ENCODE measurements around the gene LRRC61. TPM values are rescaled to one million over a fixed set of nuclear protein-coding genes. Genes with fewer than 3 reads are reported as not detected.

Gene LRRC61
- 0.07 to 0.21 TPM (median 0.11 TPM) in 5 replicates for total RNA-seq (2022; extraction: Qiagen RNA extraction)

GRCh38 chr7:150322833-150323681 lies at the start of gene LRRC61, which contains the start of gene ACTR3C:
Gene LRRC61, plus strand, starts transcription at chr7:150323355. Its CDS starts 13,507 bp downstream, at chr7:150336862.
Gene ACTR3C, minus strand, starts transcription at chr7:150323545. Its CDS starts 28,249 bp downstream, at chr7:150295296.

GRCh38 chr7:150341263-150342120 lies 18.3 kb downstream of the LRRC61 start, which contains the start of gene RARRES2:
Gene RARRES2, minus strand, starts transcription at chr7:150341629. Its CDS starts 1,020 bp downstream, at chr7:150340609.

GRCh38 chr7:150368096-150368883 lies 45.1 kb downstream of the LRRC61 start, which contains the start of gene REPIN1:
Gene REPIN1, plus strand, starts transcription at chr7:150368822. Its CDS starts 890 bp downstream, at chr7:150369712.

GRCh38 chr7:150378853-150379440 lies 55.8 kb downstream of the LRRC61 start, which contains the start of gene ZNF775:
Gene ZNF775, plus strand, starts transcription at chr7:150379330. Its CDS starts 9,141 bp downstream, at chr7:150388471.

Other genes starting within 250 kb of the LRRC61 start
- not detected in 5 replicates for gene ACTR3C, start 190 bp downstream of the LRRC61 start, total RNA-seq (2022; extraction: Qiagen RNA extraction)
- gene RARRES2, start 18.3 kb downstream of the LRRC61 start, total RNA-seq (2022; extraction: Qiagen RNA extraction), result not detected in 5 replicates
- 71.0 to 85.8 TPM (median 82.8 TPM) in 5 replicates for gene REPIN1, start 45.5 kb downstream of the LRRC61 start, total RNA-seq (2022; extraction: Qiagen RNA extraction)
- 4.7 to 7.8 TPM (median 6.1 TPM) in 5 replicates for gene ZNF775, start 56.0 kb downstream of the LRRC61 start, total RNA-seq (2022; extraction: Qiagen RNA extraction)
- not detected in 5 replicates for gene GIMAP8, start 127.3 kb downstream of the LRRC61 start, total RNA-seq (2022; extraction: Qiagen RNA extraction)
- not detected in 5 replicates for gene GIMAP7, start 191.5 kb downstream of the LRRC61 start, total RNA-seq (2022; extraction: Qiagen RNA extraction)
- gene GIMAP4, start 244.0 kb downstream of the LRRC61 start, total RNA-seq (2022; extraction: Qiagen RNA extraction), result not detected in 5 replicates

Measured in A549 treated with Hydrocortisone at 1 μM for 4 hours (cell line).